Measurements from ENCODE around the gene GPR137. TPM values are rescaled to one million over a fixed set of nuclear protein-coding genes. Genes with fewer than 3 reads are reported as not detected.

The GPR137 gene
- total and polyA plus RNA-seq, 4 donors, result 7.1 to 100 (median 56.2) TPM

DNA sequence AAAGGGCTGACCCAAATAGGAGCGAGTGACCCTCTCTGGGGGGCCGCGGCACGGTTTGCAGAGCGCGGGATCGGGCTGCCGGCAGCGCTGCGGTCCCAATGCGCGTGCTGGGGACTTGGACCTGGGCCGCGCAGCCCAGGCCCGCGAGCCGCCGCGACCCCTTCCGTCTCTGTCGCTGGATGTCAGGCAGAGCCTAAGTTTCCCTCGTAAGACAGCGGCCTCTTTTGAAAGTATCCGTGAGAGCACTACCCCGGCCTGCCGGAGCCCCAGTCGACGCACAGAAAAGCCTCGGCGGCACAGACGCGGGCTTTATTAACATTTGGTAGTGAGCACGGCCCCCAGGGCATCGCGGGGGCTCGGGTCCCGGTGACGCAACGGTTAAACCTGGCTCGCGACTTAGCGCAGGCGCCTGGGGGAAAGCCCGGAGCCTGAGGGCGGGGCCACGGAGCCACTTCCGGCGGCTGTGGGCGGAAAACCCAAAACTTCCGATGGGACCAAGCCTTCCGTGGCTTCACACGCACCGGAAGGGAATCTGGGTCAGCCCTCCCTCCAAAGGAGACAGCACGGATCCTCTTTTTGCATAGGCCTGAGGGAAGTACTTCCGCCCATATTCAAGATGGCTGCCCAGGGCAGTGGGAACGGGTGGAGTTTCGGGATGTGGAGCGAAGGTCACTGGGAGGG is 16.0 kb upstream of the GPR137 start:
- Histone ChIP-seq H3K4me1 (ENCODE audit: control insufficient read depth, insufficient read depth, low read length) (peaks cover 41% of the 10 kb centered on the region), H3K9me3 (ENCODE audit: control insufficient read depth, insufficient read depth, low read length) (no peaks in the 10 kb centered on the region), H3K27ac (ENCODE audit: low read depth, low read length) (peak overlapping the region; percentile 98), H3K36me3 (ENCODE audit: control insufficient read depth, insufficient read depth, low read length) (peaks cover 50% of the 10 kb centered on the region), H3K27me3 (ENCODE audit: control insufficient read depth, insufficient read depth, low read length) (no peaks in the 10 kb centered on the region), H3K4me3 (ENCODE audit: low read depth, low read length) (peak overlapping the region; percentile 57)
- DNase-seq (ENCODE audit: low read depth in 4 of 6, low spot score in 6 of 6), result peak; percentile 96 to 100 (median 98)
- under 1% methylated on average over 58 of the region's 58 CpGs for WGBS (ENCODE audit: insufficient coverage)

DNA sequence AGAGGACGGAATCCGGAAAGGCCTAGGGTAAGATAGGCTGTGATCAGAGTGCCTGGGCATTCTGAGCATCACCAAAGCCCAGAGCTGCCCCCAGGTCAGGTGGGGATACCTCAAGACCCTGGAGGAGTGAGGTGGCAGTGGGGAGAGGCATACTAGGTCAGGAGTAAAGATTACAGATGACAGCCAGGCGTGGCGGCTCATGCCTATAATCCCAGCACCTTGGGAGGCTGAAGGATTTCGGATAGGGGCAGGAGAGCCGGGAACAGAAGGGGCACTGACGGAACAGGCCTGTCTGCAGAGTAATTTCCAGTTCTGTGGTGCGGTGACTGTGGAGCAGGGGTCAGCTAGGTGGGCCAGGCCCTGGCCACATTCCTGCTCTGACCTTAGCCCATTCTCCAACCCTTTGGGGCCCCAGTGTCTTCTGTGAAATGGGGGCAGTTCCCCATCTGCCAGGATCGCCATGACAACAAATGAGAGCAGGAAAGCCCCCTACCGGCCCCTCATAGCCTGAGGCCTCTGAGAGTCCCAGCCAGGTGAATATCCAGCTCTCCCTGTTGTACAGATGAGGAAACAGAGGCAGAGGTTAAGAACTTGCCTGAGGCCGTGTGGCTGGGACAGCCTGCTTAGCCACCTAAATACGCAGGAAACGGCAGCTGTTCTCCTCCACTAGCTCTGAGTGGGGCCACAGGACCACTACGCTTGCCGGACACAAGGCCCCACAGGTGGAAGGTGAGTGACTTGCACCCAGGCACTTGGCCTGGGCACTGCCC is 10.4 kb upstream of the GPR137 start:
- no peaks in the 10 kb centered on the region for H3K27me3 ChIP-seq (ENCODE audit: control insufficient read depth, insufficient read depth, low read length)
- H3K4me1 ChIP-seq (ENCODE audit: control insufficient read depth, insufficient read depth, low read length), result peaks cover 20% of the 10 kb centered on the region
- no peak for DNase-seq (ENCODE audit: low read depth in 4 of 6, low spot score in 6 of 6)
- H3K36me3 ChIP-seq (ENCODE audit: control insufficient read depth, insufficient read depth, low read length), result peaks cover 61% of the 10 kb centered on the region
- no peak overlapping the region for H3K4me3 ChIP-seq (ENCODE audit: low read depth, low read length)
- 86% methylated on average over 14 of the region's 15 CpGs for WGBS (ENCODE audit: insufficient coverage)
- no peaks in the 10 kb centered on the region for H3K9me3 ChIP-seq (ENCODE audit: control insufficient read depth, insufficient read depth, low read length)
- H3K27ac ChIP-seq (ENCODE audit: low read depth, low read length), result no peak overlapping the region

DNA sequence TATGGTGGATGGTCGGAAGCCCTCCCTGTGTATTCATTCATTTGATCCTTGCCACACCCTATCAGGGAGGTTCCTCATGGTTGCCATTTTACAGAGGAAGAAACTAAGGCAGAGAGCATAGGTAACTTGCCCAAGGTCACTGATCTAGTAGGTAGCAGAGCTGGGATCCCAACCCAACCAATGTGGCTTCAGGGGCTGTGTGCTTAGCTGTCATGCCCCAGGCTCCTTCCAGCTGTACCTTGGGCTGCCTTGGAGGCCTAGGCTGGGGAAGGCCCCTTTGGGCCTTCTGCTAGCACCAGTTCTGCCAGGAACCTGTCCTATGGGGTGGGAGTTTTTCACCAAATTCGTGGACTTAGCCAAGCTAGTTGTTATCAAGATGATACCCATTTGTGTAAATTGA is 9.8 kb upstream of the GPR137 start:
- no peaks in the 10 kb centered on the region for H3K27me3 ChIP-seq (ENCODE audit: control insufficient read depth, insufficient read depth, low read length)
- WGBS (ENCODE audit: insufficient coverage), result 100% methylated on average over 1 of the region's 2 CpGs
- DNase-seq (ENCODE audit: low read depth in 4 of 6, low spot score in 6 of 6), result no peak
- H3K9me3 ChIP-seq (ENCODE audit: control insufficient read depth, insufficient read depth, low read length), result no peaks in the 10 kb centered on the region
- H3K4me3 ChIP-seq (ENCODE audit: low read depth, low read length), result no peak overlapping the region
- H3K27ac ChIP-seq (ENCODE audit: low read depth, low read length), result no peak overlapping the region
- H3K4me1 ChIP-seq (ENCODE audit: control insufficient read depth, insufficient read depth, low read length), result peaks cover 14% of the 10 kb centered on the region
- peaks cover 61% of the 10 kb centered on the region for H3K36me3 ChIP-seq (ENCODE audit: control insufficient read depth, insufficient read depth, low read length)

DNA sequence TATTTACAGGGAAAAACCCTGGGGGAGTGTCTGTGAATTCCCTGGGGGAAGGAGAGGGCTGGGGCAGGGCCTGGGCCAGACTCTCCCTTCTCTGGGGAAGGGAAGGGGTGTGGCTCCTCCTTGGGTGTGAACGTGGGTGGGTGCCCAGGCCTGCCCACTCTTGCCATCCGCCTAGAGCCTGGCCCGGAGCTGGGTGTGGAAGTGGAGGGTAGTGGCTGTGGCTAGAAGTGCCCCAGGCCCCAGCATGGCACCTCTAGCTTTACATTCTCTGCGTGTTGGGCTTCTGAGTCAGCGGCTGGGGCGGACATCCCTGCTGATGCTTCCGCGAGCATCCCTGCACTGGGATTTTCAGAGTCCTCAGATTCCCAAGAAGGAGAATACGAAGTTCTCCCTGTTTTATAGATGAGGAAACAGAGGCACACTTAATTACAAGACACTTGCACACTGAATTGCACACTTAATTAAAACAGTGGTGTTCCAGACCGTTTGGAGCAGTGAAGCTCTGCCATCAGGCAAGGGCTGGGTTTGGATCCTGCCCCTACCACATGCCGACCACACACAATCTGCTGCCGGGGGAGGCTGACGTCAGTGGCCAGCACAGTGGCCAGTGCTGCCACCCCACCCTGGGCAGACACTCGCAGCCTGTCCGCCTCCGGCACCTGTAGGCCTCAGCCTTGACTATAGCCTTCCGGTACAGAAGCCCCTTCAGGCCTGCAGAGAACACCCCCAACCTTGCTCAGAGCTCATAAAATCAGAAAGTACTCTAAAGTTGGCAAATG is 8.8 kb upstream of the GPR137 start:
- Histone ChIP-seq H3K4me1 (ENCODE audit: control insufficient read depth, insufficient read depth, low read length) (peaks cover 8% of the 10 kb centered on the region), H3K4me3 (ENCODE audit: low read depth, low read length) (no peak overlapping the region), H3K27me3 (ENCODE audit: control insufficient read depth, insufficient read depth, low read length) (no peaks in the 10 kb centered on the region), H3K36me3 (ENCODE audit: control insufficient read depth, insufficient read depth, low read length) (peaks cover 66% of the 10 kb centered on the region), H3K27ac (ENCODE audit: low read depth, low read length) (no peak overlapping the region), H3K9me3 (ENCODE audit: control insufficient read depth, insufficient read depth, low read length) (no peaks in the 10 kb centered on the region)
- 87% methylated on average over 14 of the region's 17 CpGs for WGBS (ENCODE audit: insufficient coverage)
- no peak for DNase-seq (ENCODE audit: low read depth in 4 of 6, low spot score in 6 of 6)

DNA sequence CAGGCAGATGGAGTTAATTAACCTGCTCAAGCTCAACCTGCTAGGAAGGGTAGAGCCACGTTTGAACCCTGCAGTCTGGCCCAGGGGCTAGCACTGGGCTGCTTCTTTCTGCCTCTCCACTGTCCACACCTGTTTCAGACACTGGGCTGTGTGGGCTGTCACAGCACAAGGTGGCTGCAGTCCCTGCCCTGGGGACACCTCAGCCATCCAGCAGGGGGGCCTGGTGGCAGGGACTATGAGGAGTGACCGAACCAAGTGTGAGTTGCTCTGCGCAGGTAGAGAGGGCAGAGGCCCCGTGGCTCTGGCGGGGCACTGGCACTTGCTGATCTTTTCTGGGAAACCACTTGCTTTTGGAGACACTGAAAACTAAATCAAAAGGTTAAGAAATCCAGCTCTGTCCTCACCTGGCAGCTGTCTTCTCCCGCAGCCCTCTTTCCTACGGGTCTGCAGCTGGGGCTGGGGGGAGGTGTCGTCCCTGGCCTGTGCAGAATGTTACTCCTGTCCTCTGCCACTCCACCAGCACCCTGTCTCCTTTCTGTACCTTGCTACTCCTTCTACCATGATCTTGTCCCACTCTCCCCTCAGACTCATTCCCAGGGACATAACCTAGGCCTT is 7.0 kb upstream of the GPR137 start:
- 92% methylated on average over 7 of the region's 8 CpGs for WGBS (ENCODE audit: insufficient coverage)
- no peak for DNase-seq (ENCODE audit: low read depth in 4 of 6, low spot score in 6 of 6)
- no peak overlapping the region for H3K4me3 ChIP-seq (ENCODE audit: low read depth, low read length)
- H3K27me3 ChIP-seq (ENCODE audit: control insufficient read depth, insufficient read depth, low read length), result no peaks in the 10 kb centered on the region
- no peak overlapping the region for H3K27ac ChIP-seq (ENCODE audit: low read depth, low read length)
- H3K36me3 ChIP-seq (ENCODE audit: control insufficient read depth, insufficient read depth, low read length), result peaks cover 79% of the 10 kb centered on the region
- H3K4me1 ChIP-seq (ENCODE audit: control insufficient read depth, insufficient read depth, low read length), result peaks cover 6% of the 10 kb centered on the region
- H3K9me3 ChIP-seq (ENCODE audit: control insufficient read depth, insufficient read depth, low read length), result no peaks in the 10 kb centered on the region

DNA sequence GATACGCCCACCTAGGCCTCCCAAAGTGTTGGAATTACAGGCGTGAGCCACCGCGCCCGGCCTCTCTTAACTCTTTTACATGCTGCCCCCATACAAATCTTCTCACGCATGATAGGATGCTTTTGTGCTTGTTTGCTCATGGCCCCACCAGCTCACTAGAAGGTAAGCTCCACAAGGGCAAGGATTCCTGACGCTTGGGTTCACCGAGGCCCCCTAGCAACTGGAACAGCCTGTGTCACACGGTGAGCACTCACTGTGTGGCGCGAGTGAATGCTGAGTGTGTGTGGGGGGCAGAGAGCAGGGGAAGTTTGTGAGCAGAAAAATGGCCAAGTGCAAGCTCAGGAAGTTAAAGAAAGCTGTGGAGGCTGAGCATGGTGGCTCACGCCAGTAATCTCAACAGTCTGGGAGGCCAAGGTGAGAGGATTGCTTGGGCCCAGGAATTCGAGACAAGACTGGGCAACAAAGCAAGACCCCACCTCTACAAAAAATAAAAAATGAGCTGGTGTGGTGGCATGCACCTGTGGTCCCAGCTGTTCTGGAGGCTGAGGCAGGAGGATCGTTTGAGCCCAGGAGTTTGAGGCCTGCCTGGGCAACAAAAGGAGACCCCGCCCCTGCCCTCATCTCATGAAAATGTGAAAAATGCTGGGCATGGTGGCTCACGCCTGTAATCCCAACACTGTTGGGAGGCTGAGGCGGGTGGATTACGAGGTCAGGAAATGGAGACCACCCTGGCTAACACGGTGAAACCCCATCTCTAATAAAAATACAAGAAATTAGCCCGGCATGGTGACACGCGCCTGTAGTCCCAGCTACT is 3.5 kb upstream of the GPR137 start:
- H3K27me3 ChIP-seq (ENCODE audit: control insufficient read depth, insufficient read depth, low read length), result no peaks in the 10 kb centered on the region
- peaks cover 60% of the 10 kb centered on the region for H3K36me3 ChIP-seq (ENCODE audit: control insufficient read depth, insufficient read depth, low read length)
- no peak for DNase-seq (ENCODE audit: low read depth in 4 of 6, low spot score in 6 of 6)
- H3K27ac ChIP-seq (ENCODE audit: low read depth, low read length), result no peak overlapping the region
- 97% methylated on average over 15 of the region's 22 CpGs for WGBS (ENCODE audit: insufficient coverage)
- H3K4me1 ChIP-seq (ENCODE audit: control insufficient read depth, insufficient read depth, low read length), result peaks cover 28% of the 10 kb centered on the region
- H3K4me3 ChIP-seq (ENCODE audit: low read depth, low read length), result no peak overlapping the region
- H3K9me3 ChIP-seq (ENCODE audit: control insufficient read depth, insufficient read depth, low read length), result no peaks in the 10 kb centered on the region

DNA sequence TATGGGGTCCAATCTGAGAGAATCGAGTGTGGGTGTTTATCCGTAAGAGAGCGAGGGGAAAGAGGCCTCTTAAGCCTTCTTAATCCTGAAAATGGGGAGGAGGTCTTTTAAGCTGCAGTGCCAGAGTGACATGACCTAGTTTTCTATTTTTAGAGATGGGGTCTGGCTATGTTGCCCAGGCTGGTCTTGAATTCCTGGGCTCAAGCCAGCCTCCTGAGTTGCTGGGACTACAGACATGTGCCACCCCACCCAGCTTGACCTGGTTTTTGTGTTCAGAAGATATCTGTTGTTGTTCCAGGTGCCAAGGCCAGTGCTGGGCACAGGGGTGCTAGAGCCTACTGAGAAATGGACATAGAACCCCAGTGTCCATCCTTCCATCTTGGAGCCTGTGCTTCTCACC is 2.6 kb upstream of the GPR137 start:
- no peak for DNase-seq (ENCODE audit: low read depth in 4 of 6, low spot score in 6 of 6)
- H3K4me1 ChIP-seq (ENCODE audit: control insufficient read depth, insufficient read depth, low read length), result peaks cover 37% of the 10 kb centered on the region
- peaks cover 62% of the 10 kb centered on the region for H3K36me3 ChIP-seq (ENCODE audit: control insufficient read depth, insufficient read depth, low read length)
- H3K4me3 ChIP-seq (ENCODE audit: low read depth, low read length), result no peak overlapping the region
- no peak overlapping the region for H3K27ac ChIP-seq (ENCODE audit: low read depth, low read length)
- H3K9me3 ChIP-seq (ENCODE audit: control insufficient read depth, insufficient read depth, low read length), result no peaks in the 10 kb centered on the region
- no peaks in the 10 kb centered on the region for H3K27me3 ChIP-seq (ENCODE audit: control insufficient read depth, insufficient read depth, low read length)
- WGBS (ENCODE audit: insufficient coverage), result 96% methylated on average over 3 of the region's 3 CpGs

DNA sequence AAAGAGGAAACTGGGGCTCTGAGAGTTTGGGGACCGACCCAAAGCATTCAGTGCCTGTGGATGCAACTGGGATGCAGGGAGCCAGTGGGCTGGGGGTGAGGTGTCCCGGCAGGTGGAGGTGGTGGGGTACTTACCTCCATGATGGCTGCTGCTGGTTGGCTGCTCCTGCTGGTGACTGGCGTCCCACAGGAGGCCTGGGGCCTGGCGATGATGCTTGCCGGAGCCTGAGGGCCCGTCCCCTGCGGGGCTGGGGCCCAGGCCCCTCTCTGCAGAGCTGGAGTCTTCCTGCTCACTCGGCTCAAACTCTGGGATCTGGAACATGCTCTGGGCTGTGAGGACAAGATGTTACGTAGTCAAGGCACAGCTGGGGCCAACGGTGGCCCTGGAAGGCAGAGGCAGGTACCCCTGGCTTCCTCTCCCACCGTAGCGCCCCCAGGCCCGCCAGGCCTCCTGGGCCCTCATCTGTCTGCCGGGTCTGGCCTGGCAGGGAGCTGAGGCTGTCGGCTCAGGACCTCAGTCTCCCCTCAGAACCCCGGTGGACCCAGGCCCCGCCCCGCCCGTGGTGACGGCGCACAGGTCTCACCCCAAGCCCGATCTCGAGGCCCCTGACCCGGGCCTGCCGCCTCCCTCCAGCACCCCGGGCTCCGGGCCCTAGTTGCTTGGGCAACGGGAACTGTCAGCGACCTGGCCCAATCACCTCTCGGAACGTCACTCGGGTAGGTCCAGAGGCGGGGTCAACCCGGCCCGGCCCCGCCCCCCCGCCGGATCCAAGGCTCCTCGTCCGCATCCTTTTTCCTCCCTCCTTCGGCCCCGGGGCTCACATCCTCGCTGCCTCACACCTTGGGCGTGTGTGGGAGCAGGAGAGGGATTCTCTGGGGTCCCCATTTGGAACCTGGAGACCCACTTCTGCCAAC is 1.3 kb upstream of the GPR137 start, which contains the start of gene BAD:
Gene BAD, minus strand, starts transcription at position 618 of the 914 bp plus-strand sequence. Its CDS starts 297 bp downstream, at position 321.
- peak within 1 kb of the TSS; percentile 99 for H3K27ac ChIP-seq (ENCODE audit: low read depth, low read length)
- peak within 1 kb of the TSS; percentile 74 for H3K4me3 ChIP-seq (ENCODE audit: low read depth, low read length)
- WGBS (ENCODE audit: insufficient coverage), result 5% methylated on average over 33 of the region's 44 CpGs
- DNase-seq (ENCODE audit: low read depth in 4 of 6, low spot score in 6 of 6), result peak; percentile 82 to 98 (median 90)
- H3K9me3 ChIP-seq (ENCODE audit: control insufficient read depth, insufficient read depth, low read length), result no peaks in the 10 kb centered on the region
- peaks cover 64% of the 10 kb centered on the region for H3K36me3 ChIP-seq (ENCODE audit: control insufficient read depth, insufficient read depth, low read length)
- no peaks in the 10 kb centered on the region for H3K27me3 ChIP-seq (ENCODE audit: control insufficient read depth, insufficient read depth, low read length)
- H3K4me1 ChIP-seq (ENCODE audit: control insufficient read depth, insufficient read depth, low read length), result peaks cover 42% of the 10 kb centered on the region
